Measurements from ENCODE around the gene LMBRD2.
A peak's percentile ranks its signal among the peaks of the same experiment; 100 is the strongest.

The LMBRD2 gene

DNA sequence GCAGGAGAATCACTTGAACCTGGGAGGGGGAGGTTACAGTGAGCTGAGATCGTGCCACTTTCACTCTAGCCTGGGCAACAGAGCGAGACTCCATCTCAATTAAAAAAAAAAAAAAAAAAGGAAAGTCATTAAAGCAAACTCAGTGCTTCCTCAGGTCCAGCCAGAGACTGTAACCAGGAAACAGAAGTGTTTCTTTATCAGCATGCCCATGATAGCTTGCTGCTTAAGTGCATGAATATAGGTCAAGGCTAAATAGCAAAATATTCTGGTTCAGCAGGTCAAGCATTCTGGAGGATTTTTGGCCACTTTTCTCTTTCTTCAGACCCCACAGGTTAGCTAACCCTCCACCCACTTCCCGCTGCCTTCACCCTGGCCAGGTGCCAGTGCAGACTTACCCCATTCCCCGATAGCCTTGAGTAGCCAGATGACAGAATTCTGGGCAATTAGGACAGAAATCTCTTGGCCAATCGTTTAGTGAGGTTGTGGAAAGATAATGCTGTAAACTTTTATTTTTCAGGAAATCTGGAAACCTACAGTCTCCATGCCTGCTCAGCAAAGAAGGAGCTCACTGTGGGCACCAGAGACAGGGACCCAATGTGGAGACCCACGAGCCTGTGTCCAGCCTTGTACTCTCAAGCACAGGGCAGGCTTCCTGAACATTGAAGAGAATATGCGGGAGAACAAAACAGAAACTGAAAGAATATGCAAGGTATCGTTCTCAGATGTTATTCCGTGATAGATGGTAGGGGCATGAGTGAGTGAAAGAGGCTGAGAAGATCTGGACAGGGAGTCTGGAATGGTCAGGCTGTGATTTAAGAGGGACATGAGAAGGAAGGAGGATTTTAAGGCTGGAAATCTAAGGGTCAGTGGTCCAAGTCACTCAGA, 80.8 kb downstream of the LMBRD2 start:
- no peak overlapping the region for H3K4me3 ChIP-seq (ENCODE audit: insufficient read depth, low read depth, low read length)
- H3K27me3 ChIP-seq (ENCODE audit: control insufficient read depth, insufficient read depth, low read length, poor library complexity, severe bottlenecking), result no peaks in the 10 kb centered on the region
- H3K9me3 ChIP-seq (ENCODE audit: control insufficient read depth, low read length), result no peaks in the 10 kb centered on the region
- no peaks in the 10 kb centered on the region for H3K36me3 ChIP-seq (ENCODE audit: control insufficient read depth, insufficient read depth, low read length)
- H3K4me1 ChIP-seq (ENCODE audit: control insufficient read depth, insufficient read depth, low read length), result no peaks in the 10 kb centered on the region
- WGBS, 2 experiments, result 91 to 92% methylated on average over 9 of the region's 9 CpGs
- H3K27ac ChIP-seq (ENCODE audit: insufficient read depth, low read depth, low read length, poor library complexity, severe bottlenecking), result no peak overlapping the region

DNA sequence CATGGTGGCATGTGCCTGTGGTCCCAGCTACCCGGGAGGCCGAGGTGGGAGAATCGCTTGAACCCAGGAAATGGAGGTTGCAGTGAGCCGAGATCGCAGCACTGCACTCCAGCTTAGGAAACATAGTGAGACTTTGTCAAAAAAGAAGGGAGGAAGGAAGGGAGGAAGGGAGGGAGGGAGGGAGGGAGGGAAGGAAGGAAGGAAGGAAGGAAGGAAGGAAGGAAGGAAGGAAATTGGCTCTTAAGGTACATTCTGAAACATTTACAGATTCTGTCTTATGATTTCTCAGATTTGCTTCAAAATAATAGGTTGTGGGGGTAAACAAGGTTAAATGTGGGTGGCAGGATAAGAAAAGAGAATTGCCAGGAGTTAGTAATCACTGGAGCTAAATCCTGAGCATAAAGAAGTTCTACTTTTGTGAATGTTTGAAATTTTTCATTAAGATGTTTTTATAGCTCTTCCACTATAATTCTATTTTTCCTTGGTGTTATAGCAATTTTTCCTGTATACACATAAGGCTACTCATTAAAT, 82.9 kb downstream of the LMBRD2 start:
- Histone ChIP-seq H3K27ac (ENCODE audit: insufficient read depth, low read depth, low read length, poor library complexity, severe bottlenecking) (no peak overlapping the region), H3K9me3 (ENCODE audit: control insufficient read depth, low read length) (no peaks in the 10 kb centered on the region), H3K4me1 (ENCODE audit: control insufficient read depth, insufficient read depth, low read length) (no peaks in the 10 kb centered on the region), H3K27me3 (ENCODE audit: control insufficient read depth, insufficient read depth, low read length, poor library complexity, severe bottlenecking) (peaks cover 9% of the 10 kb centered on the region), H3K4me3 (ENCODE audit: insufficient read depth, low read depth, low read length) (no peak overlapping the region), H3K36me3 (ENCODE audit: control insufficient read depth, insufficient read depth, low read length) (no peaks in the 10 kb centered on the region)
- 92 to 94% methylated on average over 5 of the region's 5 CpGs for WGBS, 2 experiments

DNA sequence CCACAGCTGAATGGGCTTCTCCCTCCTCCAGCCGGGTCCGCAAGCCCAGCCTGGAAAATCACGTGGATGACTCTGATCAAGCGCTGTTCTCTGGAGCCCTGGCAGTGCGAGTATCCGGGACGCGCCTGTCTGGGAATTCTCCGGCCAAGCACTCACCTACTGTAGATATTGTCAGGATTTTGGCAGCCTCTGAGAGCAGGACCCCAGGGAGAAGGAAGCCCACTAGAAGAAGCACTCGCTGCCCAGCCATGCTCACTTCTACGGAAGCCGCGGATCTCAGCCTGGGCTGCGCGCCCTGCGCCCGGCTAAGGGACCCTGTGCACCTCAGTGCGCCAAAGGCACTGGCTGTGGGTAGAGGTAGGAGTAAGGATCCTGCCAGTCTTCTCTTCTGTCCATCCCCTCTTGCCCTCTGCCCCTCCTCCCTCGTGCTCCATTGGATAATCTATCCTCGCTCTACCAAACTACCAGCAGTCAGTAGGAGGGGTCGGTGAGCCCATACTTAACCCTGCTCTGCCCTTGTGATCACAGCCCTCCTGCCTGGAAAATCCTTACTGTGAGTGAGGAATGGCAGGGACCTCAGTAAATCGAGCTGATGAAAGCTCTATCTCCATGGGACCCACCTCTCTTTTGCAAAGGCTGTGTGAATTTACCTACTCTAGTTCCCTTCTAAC, 85.0 kb downstream of the LMBRD2 start, which contains the start of gene UGT3A2:
UGT3A2 (minus strand) TSS at position 343 of the 671 bp plus-strand sequence; CDS start at position 250, 93 bp downstream.
- Histone ChIP-seq H3K4me1 (ENCODE audit: control insufficient read depth, insufficient read depth, low read length) (no peaks in the 10 kb centered on the region), H3K36me3 (ENCODE audit: control insufficient read depth, insufficient read depth, low read length) (peaks cover 3% of the 10 kb centered on the region), H3K27ac (ENCODE audit: insufficient read depth, low read depth, low read length, poor library complexity, severe bottlenecking) (no peak within 1 kb of the TSS), H3K4me3 (ENCODE audit: insufficient read depth, low read depth, low read length) (peak within 1 kb of the TSS; percentile 60), H3K9me3 (ENCODE audit: control insufficient read depth, low read length) (no peaks in the 10 kb centered on the region), H3K27me3 (ENCODE audit: control insufficient read depth, insufficient read depth, low read length, poor library complexity, severe bottlenecking) (peaks cover 9% of the 10 kb centered on the region)
- WGBS, 2 experiments, result 1% methylated on average over 21 to 22 of the region's 22 CpGs

DNA sequence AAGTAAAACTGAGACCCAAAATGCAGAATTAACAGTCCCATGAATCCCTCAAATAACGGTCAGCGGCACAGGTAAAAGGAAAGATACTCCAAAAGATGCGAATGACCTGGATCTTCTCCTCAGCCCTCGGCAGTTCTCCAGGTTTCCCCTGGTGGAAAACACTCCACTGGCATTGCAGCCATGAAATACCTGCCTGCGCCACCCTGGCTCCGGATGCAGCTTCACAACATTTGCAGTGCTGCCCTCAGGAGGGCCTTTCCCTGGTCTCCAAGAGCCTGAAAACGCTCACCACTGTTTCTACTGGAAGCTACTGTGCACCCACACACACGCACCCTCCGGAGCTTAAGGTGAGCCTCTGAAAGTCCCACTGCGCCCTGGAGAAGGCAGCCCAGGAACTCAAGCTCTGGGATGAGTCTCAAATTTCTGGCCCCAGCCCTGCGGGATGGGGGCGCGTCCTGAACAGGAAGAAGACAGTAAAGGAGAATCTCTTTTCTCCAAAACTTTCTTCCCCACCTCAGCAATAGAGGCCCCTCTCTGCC, 85.6 kb downstream of the LMBRD2 start:
- Histone ChIP-seq H3K4me3 (ENCODE audit: insufficient read depth, low read depth, low read length) (peak overlapping the region; percentile 60), H3K36me3 (ENCODE audit: control insufficient read depth, insufficient read depth, low read length) (peaks cover 3% of the 10 kb centered on the region), H3K4me1 (ENCODE audit: control insufficient read depth, insufficient read depth, low read length) (no peaks in the 10 kb centered on the region), H3K9me3 (ENCODE audit: control insufficient read depth, low read length) (no peaks in the 10 kb centered on the region), H3K27ac (ENCODE audit: insufficient read depth, low read depth, low read length, poor library complexity, severe bottlenecking) (no peak overlapping the region), H3K27me3 (ENCODE audit: control insufficient read depth, insufficient read depth, low read length, poor library complexity, severe bottlenecking) (peaks cover 9% of the 10 kb centered on the region)
- WGBS, 2 experiments, result 25 to 28% methylated on average over 13 of the region's 13 CpGs

DNA sequence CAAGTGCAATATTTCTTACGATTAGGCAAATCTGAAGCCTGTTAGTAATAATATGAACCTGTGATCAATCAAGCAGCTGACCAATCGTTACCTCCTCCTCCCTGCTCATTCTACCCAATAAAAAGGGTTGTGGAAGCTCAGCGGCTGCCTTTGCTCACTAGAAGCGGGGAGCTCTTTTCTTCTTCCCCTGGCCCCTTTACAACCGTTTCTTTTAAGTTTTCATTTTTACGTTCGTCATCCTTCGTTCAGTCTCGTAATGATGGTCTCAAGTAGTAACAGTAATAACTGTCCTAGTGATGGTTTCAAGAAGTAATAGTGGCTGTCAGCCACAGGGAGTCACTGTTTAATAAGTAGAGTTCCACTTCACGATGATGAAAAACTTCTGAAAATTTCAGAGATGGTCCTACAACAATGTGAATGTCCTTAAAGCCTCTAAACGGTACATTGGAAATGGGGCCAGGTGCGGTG, 91.2 kb downstream of the LMBRD2 start:
- no peaks in the 10 kb centered on the region for H3K9me3 ChIP-seq (ENCODE audit: control insufficient read depth, low read length)
- no peaks in the 10 kb centered on the region for H3K4me1 ChIP-seq (ENCODE audit: control insufficient read depth, insufficient read depth, low read length)
- no peak overlapping the region for H3K27ac ChIP-seq (ENCODE audit: insufficient read depth, low read depth, low read length, poor library complexity, severe bottlenecking)
- H3K4me3 ChIP-seq (ENCODE audit: insufficient read depth, low read depth, low read length), result no peak overlapping the region
- 90% methylated on average over 12 of the region's 12 CpGs for WGBS, 2 experiments
- H3K27me3 ChIP-seq (ENCODE audit: control insufficient read depth, insufficient read depth, low read length, poor library complexity, severe bottlenecking), result peaks cover 5% of the 10 kb centered on the region
- peaks cover 3% of the 10 kb centered on the region for H3K36me3 ChIP-seq (ENCODE audit: control insufficient read depth, insufficient read depth, low read length)

DNA sequence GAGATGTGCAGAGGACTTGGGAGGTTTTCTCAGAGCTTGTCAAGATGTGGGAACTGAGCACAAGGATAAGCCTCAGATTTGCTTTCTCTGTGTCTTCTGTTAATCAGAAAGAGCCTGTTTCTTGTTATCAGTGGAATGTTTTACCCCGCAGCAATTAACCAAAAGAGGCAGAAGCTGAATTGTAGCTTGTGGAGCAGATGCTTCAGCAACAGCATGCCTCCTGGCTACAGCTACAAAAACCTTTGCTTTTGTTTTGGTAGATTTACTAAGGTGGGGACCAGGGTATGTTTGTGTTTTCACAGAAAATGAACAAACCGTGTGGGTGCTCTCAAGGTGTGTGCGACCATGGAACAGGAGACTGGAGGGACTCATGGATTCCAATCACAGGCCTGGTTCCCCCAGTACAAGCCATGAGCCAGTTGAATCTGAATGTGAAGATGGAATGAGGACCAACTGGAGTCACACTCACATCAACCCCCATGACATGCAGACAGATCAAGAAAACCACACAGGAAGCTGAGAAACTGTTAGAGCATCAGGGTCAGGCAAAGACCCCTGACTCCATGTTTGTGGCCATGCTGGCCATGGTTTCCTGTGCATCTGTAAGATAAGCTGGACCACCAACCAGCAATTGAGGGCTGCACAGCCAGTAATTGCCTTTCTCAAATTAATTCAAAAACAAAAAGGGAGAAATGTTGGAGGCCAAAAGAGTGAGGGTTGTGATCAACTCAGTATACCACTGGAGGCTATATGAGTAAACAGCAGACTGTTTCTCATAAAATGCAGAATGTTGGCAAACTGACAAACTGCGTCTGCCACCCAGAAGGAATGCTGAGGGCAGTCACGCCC, 91.9 kb downstream of the LMBRD2 start:
- no peaks in the 10 kb centered on the region for H3K27me3 ChIP-seq (ENCODE audit: control insufficient read depth, insufficient read depth, low read length, poor library complexity, severe bottlenecking)
- H3K36me3 ChIP-seq (ENCODE audit: control insufficient read depth, insufficient read depth, low read length), result peaks cover 3% of the 10 kb centered on the region
- WGBS, 2 experiments, result 90 to 96% methylated on average over 5 of the region's 5 CpGs
- H3K4me1 ChIP-seq (ENCODE audit: control insufficient read depth, insufficient read depth, low read length), result no peaks in the 10 kb centered on the region
- H3K27ac ChIP-seq (ENCODE audit: insufficient read depth, low read depth, low read length, poor library complexity, severe bottlenecking), result no peak overlapping the region
- H3K9me3 ChIP-seq (ENCODE audit: control insufficient read depth, low read length), result no peaks in the 10 kb centered on the region
- H3K4me3 ChIP-seq (ENCODE audit: insufficient read depth, low read depth, low read length), result no peak overlapping the region

DNA sequence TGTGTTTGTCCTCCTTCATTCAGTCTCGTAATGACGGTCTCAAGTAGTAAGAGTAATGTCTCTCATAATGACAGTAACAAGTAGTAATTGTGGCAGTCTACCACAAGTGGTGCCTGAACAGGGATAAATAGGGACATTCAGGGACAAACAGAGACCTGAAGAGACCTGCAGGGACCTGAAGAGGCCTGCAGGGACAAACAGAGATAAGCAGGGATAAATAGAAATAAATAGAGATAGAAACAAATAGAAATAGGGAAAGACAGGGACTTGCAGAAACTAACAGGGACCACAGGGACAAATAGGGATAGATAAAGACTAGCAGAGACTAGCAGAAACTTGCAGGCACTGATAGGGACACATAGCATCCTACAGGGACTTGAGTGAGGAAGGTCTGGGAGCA, 92.9 kb downstream of the LMBRD2 start:
- 97 to 98% methylated on average over 2 of the region's 2 CpGs for WGBS, 2 experiments
- Histone ChIP-seq H3K27ac (ENCODE audit: insufficient read depth, low read depth, low read length, poor library complexity, severe bottlenecking) (no peak overlapping the region), H3K36me3 (ENCODE audit: control insufficient read depth, insufficient read depth, low read length) (peaks cover 3% of the 10 kb centered on the region), H3K4me1 (ENCODE audit: control insufficient read depth, insufficient read depth, low read length) (no peaks in the 10 kb centered on the region), H3K9me3 (ENCODE audit: control insufficient read depth, low read length) (no peaks in the 10 kb centered on the region), H3K4me3 (ENCODE audit: insufficient read depth, low read depth, low read length) (no peak overlapping the region), H3K27me3 (ENCODE audit: control insufficient read depth, insufficient read depth, low read length, poor library complexity, severe bottlenecking) (no peaks in the 10 kb centered on the region)

DNA sequence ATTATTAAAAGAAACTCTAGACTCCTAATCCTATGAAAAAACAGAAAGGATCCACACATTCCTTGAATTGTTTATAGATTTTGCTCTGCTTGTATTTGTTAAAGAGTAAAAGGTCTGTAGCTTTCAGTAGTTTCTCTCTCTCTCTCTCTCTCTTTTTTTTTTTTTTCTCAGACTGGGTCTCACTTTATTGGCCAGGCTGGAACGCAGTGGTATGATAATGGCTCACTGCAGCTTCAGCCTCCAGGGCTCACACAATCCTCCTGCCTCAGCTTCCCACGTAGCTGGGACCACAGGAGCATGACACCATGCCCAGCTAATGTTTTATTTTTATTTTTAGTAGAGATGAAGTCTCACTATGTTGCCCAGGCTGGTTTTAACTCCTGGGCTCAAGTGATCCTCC, 94.3 kb downstream of the LMBRD2 start:
- H3K4me3 ChIP-seq (ENCODE audit: insufficient read depth, low read depth, low read length), result no peak overlapping the region
- no peaks in the 10 kb centered on the region for H3K9me3 ChIP-seq (ENCODE audit: control insufficient read depth, low read length)
- WGBS, 2 experiments, result 73 to 76% methylated on average over 2 of the region's 2 CpGs
- no peaks in the 10 kb centered on the region for H3K36me3 ChIP-seq (ENCODE audit: control insufficient read depth, insufficient read depth, low read length)
- H3K27me3 ChIP-seq (ENCODE audit: control insufficient read depth, insufficient read depth, low read length, poor library complexity, severe bottlenecking), result no peaks in the 10 kb centered on the region
- no peaks in the 10 kb centered on the region for H3K4me1 ChIP-seq (ENCODE audit: control insufficient read depth, insufficient read depth, low read length)
- H3K27ac ChIP-seq (ENCODE audit: insufficient read depth, low read depth, low read length, poor library complexity, severe bottlenecking), result no peak overlapping the region

DNA sequence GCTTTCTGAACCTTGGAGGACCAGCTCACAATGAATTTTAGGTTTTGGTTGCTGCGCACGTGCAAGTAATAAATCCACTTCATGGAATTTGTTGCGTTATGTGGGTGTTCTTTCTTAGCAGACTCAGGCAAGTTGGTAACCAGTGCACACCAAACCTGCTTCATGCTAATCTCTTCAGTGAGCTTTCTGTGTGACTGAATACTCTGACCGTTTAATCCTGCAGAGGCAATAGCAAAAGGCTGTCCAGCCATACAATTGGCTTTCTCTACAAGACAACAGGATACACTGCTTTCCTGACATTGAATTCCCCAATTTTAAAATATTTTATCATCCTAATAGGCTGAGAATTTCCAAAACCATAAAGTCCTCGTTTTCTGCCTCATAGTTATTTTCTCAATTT, 95.3 kb downstream of the LMBRD2 start:
- 84 to 93% methylated on average over 5 of the region's 5 CpGs for WGBS, 2 experiments
- Histone ChIP-seq H3K27ac (ENCODE audit: insufficient read depth, low read depth, low read length, poor library complexity, severe bottlenecking) (no peak overlapping the region), H3K36me3 (ENCODE audit: control insufficient read depth, insufficient read depth, low read length) (no peaks in the 10 kb centered on the region), H3K9me3 (ENCODE audit: control insufficient read depth, low read length) (no peaks in the 10 kb centered on the region), H3K4me1 (ENCODE audit: control insufficient read depth, insufficient read depth, low read length) (no peaks in the 10 kb centered on the region), H3K4me3 (ENCODE audit: insufficient read depth, low read depth, low read length) (no peak overlapping the region), H3K27me3 (ENCODE audit: control insufficient read depth, insufficient read depth, low read length, poor library complexity, severe bottlenecking) (no peaks in the 10 kb centered on the region)

Data from ectodermal cell (in vitro differentiated cells).